NCI-H345 treated with DMSO at 0.1 percent for 48 hours (cell line): Measurements from ENCODE around the gene CDA.

ENCODE experiments used
- DNase-seq: peaks from one replicate; lab custom pipeline; 2025; ENCODE audit not compliant: unreplicated experiment; lab: John Stamatoyannopoulos, UW

Gene CDA

DNA sequence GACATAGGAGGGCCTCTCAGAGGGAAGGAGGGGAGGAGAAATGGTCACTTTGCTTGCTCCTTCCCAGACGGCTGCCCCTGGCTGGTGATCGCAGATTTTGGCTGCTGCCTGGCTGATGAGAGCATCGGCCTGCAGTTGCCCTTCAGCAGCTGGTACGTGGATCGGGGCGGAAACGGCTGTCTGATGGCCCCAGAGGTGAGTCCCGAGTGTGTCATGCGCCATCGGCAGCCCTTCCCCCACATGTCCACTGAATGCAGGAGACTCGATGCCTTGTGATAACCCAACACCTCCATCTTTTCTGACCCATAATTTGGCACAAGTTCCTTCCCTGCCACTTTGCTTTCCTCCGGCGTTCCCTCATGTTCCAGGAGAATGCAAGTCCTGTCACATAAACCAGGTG is 59.5 kb downstream of the CDA start:
- no peak for DNase-seq

DNA sequence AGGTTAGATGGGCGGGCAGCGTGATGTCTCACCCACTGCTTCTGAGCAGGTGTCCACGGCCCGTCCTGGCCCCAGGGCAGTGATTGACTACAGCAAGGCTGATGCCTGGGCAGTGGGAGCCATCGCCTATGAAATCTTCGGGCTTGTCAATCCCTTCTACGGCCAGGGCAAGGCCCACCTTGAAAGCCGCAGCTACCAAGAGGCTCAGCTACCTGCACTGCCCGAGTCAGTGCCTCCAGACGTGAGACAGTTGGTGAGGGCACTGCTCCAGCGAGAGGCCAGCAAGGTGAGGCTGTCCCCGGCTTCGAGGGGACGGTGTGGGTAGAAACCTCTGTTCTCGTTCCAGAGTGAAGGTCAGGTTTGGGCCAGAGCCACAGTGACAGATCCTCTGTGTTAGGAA is 60.0 kb downstream of the CDA start:
- no peak for DNase-seq

DNA sequence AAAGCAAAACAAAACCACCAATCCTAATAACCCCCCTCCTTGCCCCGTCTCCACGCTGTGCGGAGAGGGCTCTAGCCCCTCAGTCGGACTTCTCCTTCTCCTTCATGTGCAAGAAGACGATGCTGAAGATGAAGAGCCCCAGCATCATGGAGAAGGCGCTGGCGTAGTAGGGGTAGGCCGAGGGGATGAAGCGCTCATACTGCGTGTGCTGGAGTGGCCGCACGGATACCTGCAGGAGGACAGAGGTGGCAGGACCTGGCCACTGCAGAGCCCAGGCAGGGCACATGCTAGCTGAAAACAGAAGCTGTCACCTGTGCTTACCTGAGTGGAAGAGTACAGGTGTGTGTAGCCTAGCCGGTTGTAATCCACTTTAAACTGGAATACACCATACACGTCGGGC is 63.4 kb downstream of the CDA start:
- no peak for DNase-seq

DNA sequence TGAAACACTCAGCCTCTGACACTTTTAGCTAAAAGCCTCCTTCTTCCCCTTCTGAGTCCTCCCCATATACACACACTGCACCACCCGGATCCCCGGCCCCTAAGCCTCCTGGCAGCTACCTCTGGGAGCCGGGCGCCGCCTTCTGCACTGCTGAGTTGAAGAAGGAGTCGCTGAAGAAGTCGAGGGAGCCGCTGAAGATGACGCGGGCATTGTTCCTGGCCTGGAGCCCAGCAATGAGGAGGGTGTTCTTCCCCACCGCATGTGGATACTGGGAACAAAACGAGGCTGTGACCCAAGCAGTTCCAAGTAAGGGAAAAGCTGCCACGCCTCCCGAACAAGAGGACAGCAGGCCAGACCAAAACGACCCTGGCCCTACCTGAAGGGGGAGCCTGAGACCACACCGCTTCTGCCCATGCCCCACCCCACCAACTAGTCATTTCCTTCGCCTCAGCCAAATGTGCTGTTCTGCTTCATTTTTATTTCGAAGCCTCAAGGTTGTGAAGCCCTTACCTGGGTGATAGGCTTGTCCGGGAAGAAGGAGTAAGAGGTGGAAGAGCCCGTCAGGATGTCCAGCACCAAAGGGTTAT is 65.3 kb downstream of the CDA start:
- DNase-seq: no peak

DNA sequence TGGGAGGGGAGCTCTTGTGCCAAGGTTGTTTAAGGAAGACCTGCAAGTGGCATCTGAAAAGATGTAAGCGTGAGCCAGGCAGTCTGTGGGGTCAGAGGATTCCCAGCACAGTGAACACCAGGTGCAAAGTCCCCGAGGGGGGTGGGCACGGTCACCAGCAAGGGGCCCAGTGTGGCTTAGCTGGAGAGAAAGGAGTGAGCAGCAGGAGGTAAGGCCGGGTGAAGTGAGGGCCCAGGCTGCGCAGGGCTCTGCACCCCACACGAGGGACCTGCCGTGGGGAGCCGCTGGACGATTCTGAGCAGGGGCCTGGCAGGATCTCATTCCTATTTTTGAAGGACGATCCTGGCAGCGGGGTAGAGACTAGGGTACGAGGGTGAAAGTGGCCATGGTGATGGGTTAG is 68.1 kb downstream of the CDA start:
- no peak for DNase-seq

DNA sequence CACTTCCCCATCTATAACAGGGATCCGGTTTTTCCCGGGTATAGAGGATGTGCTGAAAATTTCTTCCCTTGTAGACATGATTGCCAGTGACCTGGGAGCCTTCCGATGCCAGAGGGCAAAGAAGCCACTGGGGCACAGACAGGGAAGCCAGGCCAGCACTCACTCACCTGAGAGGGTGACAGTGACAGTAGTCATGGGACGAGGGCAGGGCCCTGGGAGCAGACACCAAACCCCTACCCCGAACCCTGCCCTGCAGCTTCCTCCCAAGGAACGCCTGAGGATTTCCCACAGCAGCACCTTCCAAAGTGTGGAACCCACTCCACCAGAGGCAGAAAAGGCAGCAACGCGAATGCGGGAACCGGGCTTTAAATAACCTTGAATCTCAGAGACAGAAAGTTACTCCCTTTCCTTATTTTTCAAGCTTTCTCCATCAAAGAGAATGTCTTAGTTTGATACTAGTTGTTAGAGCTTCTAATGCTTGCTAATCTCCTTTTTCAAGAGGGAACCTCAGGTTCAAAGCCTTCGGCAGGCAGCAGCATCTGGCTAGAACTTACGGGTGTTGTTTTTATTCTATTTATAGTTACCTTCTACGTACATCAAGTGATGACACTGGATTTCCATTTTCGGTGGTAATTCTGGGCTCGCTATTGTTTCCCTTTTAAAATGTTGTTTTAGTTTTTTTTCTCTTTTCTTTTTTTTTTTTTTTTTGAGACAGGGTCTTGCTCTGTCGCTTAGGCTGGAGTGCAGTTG is 69.4 kb downstream of the CDA start:
- DNase-seq: no peak

DNA sequence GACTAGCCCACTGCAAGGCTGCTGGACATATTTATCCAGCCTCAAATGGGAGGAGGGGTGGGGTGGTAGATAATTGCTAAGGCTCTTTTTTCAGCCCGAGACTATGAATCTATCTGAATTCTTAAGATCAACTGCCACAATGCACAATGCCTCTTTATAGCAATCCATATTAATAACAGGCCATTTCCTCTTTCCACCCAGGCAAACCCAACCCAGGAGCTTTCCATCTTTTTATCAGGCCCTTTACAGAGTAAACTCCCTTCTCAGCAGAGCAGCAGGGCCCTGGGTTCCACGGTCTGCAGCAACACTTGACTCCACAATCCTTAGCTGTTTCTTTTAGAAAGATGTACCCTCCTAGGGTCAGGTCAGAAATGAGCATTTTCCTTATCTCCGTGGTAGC is 71.5 kb downstream of the CDA start:
- no peak for DNase-seq

DNA sequence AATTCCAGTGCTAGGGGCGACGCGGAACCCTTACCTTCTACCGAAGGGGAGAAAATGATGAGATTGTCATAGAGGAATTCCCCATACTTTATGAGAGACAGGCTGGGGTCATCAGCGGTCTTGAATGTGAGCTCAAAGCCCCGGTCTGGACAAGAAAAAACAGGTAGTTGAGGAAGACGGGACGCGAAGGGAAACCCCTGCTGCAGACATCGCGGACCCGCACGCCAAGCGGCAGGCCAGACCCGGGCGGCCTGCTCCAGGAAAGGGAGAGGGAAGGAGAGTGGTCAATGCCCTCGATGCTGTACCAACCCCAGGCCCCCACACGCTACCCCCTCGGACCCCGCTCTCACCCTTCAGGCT is 71.9 kb downstream of the CDA start:
- no peak for DNase-seq

DNA sequence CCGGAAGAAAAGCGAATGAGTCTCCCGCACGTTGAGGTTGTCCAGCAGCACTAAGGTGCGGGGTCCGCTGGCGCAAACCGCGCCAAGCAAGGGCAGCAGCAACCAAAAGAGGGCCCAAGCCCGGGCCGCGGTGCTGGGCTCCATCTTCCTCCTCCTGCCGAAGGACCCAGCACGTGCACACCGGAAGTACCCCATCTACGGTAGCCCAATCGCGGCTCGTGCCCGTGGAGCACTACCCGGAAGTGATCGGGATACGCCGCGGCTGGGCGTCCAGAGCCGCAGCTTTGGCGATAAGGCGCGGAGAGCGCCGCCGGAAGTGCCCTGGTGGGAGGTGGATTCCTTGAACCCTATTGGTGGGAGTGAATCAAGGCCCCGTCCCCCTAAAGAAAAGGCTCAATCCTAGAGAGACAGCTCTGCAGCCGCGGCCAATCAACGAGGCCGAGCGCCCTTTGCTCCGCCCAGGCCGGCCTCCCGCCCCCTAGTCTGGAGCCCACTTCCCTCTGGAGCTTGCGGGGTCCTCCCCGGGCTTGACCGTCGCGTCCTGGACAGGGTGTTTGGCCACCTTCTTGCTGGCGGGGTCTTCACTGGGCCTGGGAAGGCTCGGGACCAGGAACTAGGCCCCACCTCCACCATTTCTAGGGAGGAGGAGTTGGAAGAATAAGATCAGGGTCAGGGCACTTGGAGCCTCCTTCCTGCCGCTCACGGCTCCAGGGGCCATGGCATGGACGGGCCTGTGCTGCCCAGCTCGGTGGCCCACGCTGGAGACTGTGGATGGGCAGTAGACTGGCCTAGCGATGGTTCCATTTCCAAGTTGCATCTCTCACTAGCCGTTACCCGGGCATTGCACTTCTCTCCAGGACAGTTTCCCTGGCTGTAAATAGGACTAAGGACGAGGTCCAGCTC is 72.6 kb downstream of the CDA start, which contains the start of gene DDOST:
TSS of gene DDOST (minus strand) at position 163 of the 903 bp plus-strand sequence. CDS start at position 144, 19 bp downstream.
- DNase-seq: peak; percentile 94

DNA sequence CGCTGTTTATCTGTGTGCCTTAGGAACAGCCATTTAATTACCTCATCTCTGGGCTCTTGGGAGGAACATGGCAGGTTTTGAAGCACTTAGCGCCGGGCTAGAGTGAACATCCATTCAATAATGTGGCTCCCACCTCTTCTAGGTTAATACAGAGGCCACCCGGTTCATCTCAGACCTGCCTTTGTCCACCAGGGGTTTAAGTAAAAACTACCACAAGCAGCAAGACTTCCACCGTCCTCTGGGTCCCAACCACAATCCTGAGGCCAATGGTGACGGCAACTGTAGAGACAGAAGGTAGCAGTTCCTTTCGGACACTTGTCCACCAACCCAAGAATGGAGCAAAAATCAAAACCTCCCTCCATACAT is 73.2 kb downstream of the CDA start:
- no peak for DNase-seq

DNA sequence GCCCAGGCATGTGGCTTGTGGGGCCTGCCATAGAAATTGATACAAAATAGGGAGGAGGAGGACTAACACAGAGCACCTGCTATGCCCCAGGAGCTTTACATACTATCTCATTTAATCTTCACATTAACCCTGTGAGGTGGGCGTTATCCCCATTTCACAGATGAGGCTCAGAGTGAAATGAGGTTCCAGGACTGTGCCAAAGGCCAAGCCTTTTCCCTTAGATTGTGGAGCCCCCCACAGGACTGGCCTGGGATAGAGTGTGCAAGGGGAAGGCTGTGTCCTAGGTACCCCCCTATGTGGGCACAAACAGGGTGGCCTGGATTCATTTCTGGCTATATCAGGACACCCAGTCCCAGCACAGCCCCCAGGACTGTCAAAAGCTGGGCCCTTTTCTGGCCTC is 74.5 kb downstream of the CDA start:
- no peak for DNase-seq

DNA sequence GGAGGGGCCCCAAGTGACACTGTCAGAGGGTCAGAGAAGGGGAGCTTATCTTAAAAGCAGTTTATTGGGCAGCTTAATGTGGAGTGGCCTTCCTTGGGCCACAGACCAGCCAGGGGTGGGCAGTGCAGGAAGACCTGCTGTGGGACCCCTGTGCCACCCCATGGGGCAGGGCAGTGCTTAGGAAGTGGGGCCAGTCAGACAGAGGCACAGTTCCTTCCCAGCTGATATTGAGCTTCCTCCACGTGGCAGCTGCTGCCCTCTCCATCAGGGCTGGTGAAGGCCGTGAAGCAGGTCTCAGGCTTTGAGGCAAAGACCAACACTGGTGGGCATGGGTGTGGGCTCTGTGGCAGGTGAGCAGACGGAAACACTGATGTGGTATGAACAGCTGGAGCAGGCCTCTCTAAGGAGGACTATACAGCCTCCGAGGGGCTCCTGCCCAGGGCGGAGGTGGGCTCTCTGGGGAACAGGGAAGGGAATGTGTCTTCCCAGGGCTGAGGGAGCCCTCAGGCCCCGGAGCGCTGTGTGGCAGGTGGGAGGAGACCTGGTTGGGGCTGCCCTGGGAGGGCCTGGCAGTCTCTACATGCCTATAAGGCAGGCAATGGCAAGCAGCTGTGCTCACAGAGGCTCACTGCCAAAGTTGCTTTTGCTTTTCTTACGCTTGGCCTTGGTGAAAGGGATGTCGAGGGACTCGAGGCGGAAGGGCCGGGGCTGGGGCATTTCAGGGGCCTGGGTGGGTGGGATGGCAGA is 75.2 kb downstream of the CDA start:
- no peak for DNase-seq

DNA sequence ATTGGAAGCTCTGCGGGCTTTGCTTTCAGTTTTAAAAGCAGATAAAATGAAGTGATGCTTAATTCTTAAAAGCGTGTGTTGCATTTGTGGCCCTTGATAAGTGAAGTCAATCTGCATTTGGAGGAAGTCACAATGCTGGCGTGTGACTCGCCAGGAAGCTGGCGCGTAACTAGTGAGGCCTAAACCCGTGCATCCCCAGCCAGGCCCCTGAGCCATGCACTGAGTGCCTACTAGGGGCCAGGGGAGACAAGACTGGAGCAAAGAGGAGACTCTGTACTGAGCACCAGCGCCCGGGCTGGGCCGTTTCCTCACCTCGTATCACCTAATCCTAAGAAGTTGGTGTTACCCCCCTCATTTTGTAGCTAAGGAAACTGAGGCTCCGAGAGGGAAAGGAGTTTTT is 76.8 kb downstream of the CDA start:
- no peak for DNase-seq

DNA sequence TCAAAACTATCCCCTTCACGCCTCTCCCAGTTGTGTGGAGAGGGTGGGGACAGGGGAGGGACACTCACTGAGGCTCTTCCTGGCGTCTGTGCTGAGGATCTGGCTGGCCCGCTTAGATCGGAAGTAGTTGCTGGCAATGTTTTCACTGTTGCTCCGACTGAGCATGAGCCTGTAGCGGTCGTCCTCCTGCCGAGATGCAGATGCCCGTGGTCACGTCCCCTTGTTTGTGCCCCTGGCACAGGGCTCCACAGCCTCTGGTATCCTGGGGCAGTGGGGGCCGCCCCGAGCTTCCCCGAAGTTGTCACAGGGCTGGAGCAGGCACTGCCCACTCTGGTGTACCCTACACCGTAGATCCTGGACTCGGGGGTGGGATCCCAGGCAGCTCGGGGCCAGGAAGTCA is 77.2 kb downstream of the CDA start:
- DNase-seq: no peak

DNA sequence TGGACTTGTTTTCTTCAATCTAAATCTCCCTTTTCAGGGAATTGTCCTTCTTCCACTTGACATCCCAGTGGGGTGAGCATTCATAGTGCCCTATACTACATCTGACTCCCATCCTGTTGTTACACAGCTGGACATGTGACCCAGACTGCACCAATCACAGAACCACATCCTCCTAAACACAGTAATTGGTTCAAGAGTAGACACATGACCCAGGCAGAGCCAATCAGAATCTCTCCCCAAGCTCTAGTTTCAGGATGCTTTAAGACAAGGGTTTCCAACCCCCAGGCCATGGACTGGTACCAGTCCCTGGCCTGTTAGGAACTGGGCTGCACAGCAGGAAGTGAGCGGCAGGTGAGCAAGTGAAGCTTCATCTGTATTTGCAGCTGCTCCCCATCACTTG is 77.9 kb downstream of the CDA start:
- DNase-seq: no peak
